Measurements from ENCODE around the gene INPP5J. TPM values are rescaled to one million over a fixed set of nuclear protein-coding genes. Genes with fewer than 3 reads are reported as not detected.
"Not testable (repeated sequence)": the region's sequence is repeated elsewhere in the genome, so short reads cannot be mapped to it uniquely, and the experiment has no call there.

Gene INPP5J, protein sequence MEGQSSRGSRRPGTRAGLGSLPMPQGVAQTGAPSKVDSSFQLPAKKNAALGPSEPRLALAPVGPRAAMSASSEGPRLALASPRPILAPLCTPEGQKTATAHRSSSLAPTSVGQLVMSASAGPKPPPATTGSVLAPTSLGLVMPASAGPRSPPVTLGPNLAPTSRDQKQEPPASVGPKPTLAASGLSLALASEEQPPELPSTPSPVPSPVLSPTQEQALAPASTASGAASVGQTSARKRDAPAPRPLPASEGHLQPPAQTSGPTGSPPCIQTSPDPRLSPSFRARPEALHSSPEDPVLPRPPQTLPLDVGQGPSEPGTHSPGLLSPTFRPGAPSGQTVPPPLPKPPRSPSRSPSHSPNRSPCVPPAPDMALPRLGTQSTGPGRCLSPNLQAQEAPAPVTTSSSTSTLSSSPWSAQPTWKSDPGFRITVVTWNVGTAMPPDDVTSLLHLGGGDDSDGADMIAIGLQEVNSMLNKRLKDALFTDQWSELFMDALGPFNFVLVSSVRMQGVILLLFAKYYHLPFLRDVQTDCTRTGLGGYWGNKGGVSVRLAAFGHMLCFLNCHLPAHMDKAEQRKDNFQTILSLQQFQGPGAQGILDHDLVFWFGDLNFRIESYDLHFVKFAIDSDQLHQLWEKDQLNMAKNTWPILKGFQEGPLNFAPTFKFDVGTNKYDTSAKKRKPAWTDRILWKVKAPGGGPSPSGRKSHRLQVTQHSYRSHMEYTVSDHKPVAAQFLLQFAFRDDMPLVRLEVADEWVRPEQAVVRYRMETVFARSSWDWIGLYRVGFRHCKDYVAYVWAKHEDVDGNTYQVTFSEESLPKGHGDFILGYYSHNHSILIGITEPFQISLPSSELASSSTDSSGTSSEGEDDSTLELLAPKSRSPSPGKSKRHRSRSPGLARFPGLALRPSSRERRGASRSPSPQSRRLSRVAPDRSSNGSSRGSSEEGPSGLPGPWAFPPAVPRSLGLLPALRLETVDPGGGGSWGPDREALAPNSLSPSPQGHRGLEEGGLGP
- total RNA-seq = under 1 TPM in 2 of 3 donors, not detected in 1; 0.16 to 0.21 TPM

DNA sequence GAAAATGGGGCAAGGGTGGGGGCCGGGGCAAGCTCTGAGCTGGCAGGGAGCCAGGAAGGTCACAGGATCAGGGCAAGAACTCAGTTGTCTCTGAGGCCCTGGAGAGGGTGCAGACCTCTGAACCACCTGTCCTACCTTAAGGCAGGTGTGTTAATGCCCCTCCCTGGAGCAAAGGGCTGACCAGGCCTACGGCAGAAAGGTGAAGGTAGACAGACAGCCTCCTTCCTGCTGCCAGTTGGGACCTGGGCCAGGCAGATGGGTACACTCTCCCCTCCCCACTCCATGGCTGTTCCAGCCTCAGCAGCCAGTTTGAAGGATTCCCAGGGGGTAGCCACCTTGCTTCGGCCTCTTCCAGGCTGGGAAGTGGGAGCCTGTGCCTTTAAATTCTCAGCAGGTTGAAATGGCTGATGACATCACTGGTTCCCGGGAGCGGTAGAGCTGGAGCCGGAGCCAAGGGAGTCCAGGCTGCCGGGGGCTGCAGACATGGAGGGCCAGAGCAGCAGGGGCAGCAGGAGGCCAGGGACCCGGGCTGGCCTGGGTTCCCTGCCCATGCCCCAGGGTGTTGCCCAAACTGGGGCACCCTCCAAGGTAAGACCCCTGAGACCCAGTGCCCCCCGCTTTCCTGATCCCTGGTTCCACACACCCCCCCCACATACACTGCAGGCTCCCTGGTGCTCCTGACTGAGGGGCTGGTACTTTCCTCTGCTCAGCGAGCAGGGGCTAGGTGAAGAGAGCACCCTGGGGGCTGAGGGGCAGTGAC lies at the start of gene INPP5J:
Gene INPP5J (plus strand): TSS at position 435 of the 760 bp plus-strand sequence. CDS start 49 bp downstream, at position 484.
- no peak for ATAC-seq
- no peaks in the 10 kb centered on the region for H3K9me3 Mint-ChIP-seq

DNA sequence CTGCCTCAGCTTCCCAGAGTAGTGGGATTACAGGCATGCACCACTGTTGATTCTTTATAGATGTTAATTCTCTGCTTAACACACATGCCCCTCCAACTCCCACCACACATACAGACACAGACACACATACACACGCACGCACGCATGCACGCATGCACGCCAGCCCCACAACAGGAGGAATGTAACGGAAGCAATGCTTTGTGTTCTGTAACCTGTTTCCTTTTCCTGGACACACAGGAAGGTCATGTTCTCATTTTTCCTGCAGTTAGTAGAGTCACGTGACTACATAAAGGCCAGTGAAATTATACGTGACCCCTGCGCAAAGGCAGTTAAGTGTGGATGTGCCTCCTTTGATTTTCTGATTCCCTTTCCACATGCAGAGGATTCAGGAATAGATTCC lies 49.6 kb upstream of the INPP5J start:
- not testable (repeated sequence) for H3K9me3 Mint-ChIP-seq

More for the DNA sequence above, at the start of gene INPP5J:
- no peaks in the 10 kb centered on the region for H3K36me3 Mint-ChIP-seq (ENCODE audit: insufficient read depth)
- H3K4me3 Mint-ChIP-seq = no peak within 1 kb of the TSS
- H3K27me3 Mint-ChIP-seq (ENCODE audit: low read depth) = no peaks in the 10 kb centered on the region
- H3K4me1 Mint-ChIP-seq (ENCODE audit: low read depth) = no peaks in the 10 kb centered on the region
- DNase-seq = no peak

DNA sequence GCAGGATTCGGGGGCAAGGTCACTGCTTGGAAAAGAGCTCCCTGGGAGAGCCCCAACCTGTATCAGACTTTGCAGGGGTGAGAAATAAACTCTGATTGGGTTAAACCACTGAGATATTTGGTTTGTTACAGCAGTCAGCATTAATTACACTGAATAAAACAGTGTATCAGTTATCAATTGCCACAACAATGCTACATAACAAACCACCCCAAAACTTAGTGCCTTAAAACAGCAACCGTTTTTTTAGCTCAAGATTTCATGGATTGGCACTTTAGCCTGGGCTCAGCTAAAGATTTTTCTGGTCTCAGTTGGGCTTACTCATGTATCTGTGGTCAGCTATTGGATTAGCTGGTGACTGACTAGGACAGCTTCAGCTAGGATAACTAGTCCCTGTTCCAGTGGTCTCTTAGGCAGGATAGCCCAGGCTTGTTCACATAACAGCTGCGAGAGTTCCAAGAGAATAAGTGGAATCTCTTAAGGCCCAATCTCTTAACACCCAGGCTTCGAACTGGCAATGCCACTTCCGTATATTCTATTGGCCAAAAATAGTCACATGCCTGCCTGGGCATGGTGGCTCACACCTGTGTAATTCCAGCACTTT lies 49.1 kb upstream of the INPP5J start:
- not testable (repeated sequence) for ATAC-seq; H3K27me3 Mint-ChIP-seq (ENCODE audit: low read depth)

More for the DNA sequence above, 49.6 kb upstream of the INPP5J start:
- H3K4me1 Mint-ChIP-seq (ENCODE audit: low read depth); H3K4me3 Mint-ChIP-seq; DNase-seq; H3K36me3 Mint-ChIP-seq (ENCODE audit: insufficient read depth); ATAC-seq; H3K27me3 Mint-ChIP-seq (ENCODE audit: low read depth): not testable (repeated sequence)

DNA sequence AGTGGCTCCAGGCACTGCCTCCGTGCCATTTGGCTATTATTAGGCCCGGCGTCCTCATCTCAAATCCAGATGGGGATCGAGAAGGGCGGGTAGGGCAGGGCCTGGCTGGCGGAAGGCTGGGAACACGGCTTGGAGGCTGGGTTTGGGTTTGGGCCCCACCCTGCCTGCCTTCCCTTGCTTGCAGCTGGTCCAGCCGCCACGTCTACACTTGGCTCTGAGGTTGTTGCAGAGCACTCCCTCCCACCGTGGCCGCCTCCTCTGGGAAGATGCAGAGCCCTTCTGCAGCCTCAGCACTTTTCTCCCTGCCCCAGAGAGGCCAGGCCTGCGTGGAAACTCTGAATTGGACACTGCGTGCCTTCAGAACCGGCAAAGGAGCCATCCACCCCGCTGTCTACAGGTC lies 46.8 kb upstream of the INPP5J start:
- Mint-ChIP-seq H3K36me3 (ENCODE audit: insufficient read depth) (no peaks in the 10 kb centered on the region), H3K27me3 (ENCODE audit: low read depth) (no peaks in the 10 kb centered on the region), H3K4me1 (ENCODE audit: low read depth) (peaks cover 5% of the 10 kb centered on the region), H3K4me3 (no peak overlapping the region), H3K9me3 (no peaks in the 10 kb centered on the region)
- ATAC-seq = no peak
- no peak for DNase-seq

More for the DNA sequence above, 49.1 kb upstream of the INPP5J start:
- H3K4me1 Mint-ChIP-seq (ENCODE audit: low read depth); H3K36me3 Mint-ChIP-seq (ENCODE audit: insufficient read depth); DNase-seq; H3K9me3 Mint-ChIP-seq; H3K4me3 Mint-ChIP-seq: not testable (repeated sequence)

DNA sequence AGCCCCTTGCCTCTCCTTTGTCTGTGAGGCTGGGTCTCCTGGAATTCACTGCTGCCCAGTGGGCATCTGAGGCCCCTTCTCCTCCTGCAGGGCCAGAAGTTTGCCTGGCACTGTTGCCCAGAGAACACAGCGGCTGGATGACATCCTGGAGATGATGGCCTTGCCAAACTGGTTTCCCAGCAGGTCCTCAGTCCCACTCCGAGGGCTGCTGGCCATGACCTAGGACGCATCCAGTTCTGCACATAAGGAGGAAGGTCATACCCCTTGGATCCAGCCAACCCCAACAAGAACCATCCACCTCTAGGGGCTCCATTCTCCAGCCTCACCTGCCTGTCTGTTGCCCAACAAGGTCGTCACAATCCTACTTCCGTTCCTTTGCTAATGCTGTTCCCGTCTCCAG lies 45.1 kb upstream of the INPP5J start:
- Mint-ChIP-seq H3K4me1 (ENCODE audit: low read depth) (peaks cover 21% of the 10 kb centered on the region), H3K4me3 (no peak overlapping the region), H3K36me3 (ENCODE audit: insufficient read depth) (no peaks in the 10 kb centered on the region), H3K9me3 (no peaks in the 10 kb centered on the region), H3K27me3 (ENCODE audit: low read depth) (no peaks in the 10 kb centered on the region)
- no peak for ATAC-seq
- no peak for DNase-seq

DNA sequence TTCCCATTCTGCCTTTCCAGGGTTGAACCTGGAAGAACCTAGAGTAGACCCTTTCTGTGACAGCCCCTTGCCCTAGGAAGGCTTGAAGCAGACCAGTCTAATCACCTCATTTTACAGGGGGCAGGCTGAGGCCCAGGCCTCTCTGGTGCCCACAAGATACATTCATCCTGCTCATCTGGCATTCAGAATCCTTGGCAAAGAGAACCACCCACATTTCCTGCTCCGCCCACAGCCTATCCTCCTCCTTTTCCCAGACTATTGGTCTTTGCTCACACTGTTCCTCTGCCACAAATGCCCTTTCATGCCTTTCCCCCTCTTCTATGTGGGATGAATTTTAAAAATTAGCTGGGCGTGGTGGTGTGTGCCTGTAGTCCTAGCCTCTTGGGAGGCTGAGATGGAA lies 44.4 kb upstream of the INPP5J start:
- not testable (repeated sequence) for DNase-seq; ATAC-seq; H3K36me3 Mint-ChIP-seq (ENCODE audit: insufficient read depth); H3K4me3 Mint-ChIP-seq; H3K9me3 Mint-ChIP-seq; H3K27me3 Mint-ChIP-seq (ENCODE audit: low read depth)
- H3K4me1 Mint-ChIP-seq (ENCODE audit: low read depth) = peaks cover 27% of the 10 kb centered on the region

DNA sequence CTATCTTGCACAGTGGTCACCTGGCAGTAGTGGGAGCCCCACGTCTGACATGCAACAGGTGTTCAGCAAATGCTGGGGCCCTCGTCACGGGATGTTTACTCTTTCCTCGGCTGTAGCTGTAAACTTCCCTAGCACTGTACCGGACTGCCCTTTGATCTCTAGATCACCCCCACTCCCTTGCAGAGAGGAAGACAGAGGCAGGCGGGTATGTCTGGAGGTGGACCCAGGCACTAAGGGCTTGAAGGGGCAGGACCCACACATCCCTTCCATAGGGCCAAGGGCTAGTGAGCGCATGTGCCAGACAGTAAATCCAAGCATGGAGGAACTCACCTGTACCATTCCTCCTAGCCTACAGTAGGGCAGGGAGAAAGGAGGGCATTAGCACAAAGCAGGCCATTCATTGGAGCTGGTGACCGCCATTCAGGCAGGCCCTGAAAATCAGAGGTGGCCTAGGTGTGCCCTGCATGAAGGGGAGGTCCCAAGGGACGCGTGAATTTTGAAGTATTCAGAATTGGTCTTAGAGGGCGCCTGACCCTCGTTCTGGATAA lies 43.6 kb upstream of the INPP5J start:
- ATAC-seq = no peak
- Mint-ChIP-seq H3K4me1 (ENCODE audit: low read depth) (peaks cover 34% of the 10 kb centered on the region), H3K9me3 (no peaks in the 10 kb centered on the region), H3K36me3 (ENCODE audit: insufficient read depth) (no peaks in the 10 kb centered on the region), H3K27me3 (ENCODE audit: low read depth) (no peaks in the 10 kb centered on the region), H3K4me3 (no peak overlapping the region)
- DNase-seq = no peak

DNA sequence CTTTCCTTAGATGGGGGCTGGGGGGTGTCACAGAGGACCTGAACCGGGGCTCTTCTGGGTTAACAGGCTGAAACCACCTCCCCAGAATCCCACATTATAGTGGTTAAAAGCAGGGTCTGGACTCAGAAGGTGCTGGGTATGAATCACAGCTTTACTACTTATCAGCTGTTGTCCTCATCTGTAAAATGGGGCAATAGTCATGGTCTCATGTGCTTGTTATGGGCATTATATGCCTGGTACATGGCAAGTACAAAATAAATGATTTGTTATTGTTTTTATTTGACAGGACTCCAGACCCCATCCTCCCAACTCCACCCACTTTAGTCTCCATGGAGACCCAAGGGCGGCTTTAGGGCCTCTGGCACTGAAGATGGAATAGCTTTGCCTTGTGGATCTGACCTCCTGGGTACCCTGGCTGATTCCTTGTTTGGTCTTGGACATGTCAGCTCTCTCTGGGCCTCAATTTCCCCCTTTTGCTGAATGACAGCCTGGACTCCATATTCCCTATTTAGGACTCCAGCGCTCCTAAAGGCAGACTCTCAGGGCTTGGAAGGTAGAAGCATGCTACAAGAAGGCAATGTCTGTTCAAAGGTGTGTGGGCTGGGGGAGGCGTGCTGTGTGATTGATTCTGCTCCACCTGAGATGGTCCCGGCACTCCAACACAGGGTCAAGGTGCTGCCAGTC lies 42.5 kb upstream of the INPP5J start:
- H3K9me3 Mint-ChIP-seq = no peaks in the 10 kb centered on the region
- ATAC-seq = no peak
- no peak for DNase-seq
- H3K27me3 Mint-ChIP-seq (ENCODE audit: low read depth) = no peaks in the 10 kb centered on the region
- H3K4me3 Mint-ChIP-seq = peak overlapping the region; percentile 83
- H3K4me1 Mint-ChIP-seq (ENCODE audit: low read depth) = peaks cover 38% of the 10 kb centered on the region
- H3K36me3 Mint-ChIP-seq (ENCODE audit: insufficient read depth) = no peaks in the 10 kb centered on the region

DNA sequence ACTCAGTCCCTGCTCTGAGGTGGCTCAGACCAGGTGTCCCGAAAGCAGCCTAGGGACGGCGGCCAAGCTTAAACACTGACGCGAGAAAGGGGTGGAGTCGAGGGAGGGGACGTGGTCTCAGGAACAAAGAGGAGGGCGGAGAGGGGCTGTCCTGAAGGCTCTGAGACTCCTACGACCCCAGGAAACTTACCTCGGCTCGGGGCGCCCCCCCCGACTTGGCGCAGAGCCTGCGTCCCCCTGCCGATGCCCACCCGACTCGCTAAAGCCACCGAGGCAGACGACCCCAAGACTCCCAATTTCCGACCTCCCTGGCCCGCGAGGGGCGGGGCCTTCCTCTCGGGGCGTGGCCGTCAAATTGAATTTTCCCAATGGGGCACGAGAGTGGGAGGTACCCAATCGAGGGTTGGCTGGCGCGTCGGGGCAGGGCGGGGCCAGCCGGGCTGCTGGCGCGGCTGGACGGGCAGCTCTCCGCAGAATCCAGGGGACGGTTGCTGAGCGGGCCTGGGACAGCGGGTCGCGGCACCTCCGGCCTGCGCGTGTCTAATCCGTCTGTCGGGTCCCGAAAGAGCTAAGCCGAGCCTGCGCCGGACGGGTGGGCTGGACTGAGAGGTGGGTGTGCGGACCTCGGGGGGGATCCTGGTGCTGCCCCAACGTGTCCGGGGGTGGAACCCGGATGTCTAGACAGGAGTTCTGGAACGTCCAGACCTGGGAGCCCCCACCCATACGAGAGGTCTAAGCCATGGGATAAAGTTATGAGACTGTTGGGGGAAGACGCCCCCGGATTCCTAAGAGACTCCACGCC lies 41.7 kb upstream of the INPP5J start, which contains the start of gene SMTN:
Gene SMTN (plus strand): TSS at position 471 of the 802 bp plus-strand sequence. CDS start 1,941 bp downstream, outside the sequence.
- DNase-seq (peak; percentile 83), ATAC-seq (peak; percentile 69 to 70)
- H3K4me1 Mint-ChIP-seq (ENCODE audit: low read depth) = peaks cover 38% of the 10 kb centered on the region
- H3K4me3 Mint-ChIP-seq = peak within 1 kb of the TSS; percentile 83
- no peaks in the 10 kb centered on the region for H3K9me3 Mint-ChIP-seq
- no peaks in the 10 kb centered on the region for H3K27me3 Mint-ChIP-seq (ENCODE audit: low read depth)
- H3K36me3 Mint-ChIP-seq (ENCODE audit: insufficient read depth) = no peaks in the 10 kb centered on the region

DNA sequence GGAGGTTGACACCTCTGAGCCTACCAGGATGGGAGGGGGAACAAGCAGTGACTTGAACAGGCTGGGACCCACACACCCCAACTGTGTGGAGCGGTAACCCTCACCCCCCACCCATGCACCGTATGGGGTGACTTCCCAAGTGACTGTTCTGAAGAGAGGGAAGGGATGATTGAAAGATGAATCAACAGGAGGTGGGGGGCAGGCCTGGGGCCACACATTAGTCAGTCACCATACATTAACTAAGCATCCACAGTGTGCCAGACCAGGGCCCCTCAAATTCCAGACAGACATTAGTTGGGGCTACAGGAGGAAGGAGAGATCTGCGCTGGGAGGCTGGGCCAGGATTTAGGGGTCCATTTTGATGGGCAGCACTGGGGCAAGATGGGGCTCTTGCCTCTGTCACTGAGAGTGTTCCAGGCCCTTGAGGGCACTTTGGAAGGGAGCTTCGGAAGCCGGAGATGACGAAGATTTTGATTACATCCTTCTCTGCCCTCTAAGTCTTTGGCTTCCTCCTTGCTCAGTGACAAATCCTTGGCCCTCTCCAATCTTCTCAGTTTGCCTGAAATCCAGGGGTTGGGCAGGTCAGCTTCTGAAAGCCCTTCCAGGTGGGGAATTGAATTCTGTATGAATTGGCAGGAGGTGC lies 40.7 kb upstream of the INPP5J start:
- DNase-seq (no peak), ATAC-seq (no peak)
- H3K27me3 Mint-ChIP-seq (ENCODE audit: low read depth) = no peaks in the 10 kb centered on the region
- H3K4me1 Mint-ChIP-seq (ENCODE audit: low read depth) = peaks cover 38% of the 10 kb centered on the region
- peak overlapping the region; percentile 83 for H3K4me3 Mint-ChIP-seq
- H3K9me3 Mint-ChIP-seq = no peaks in the 10 kb centered on the region
- no peaks in the 10 kb centered on the region for H3K36me3 Mint-ChIP-seq (ENCODE audit: insufficient read depth)

DNA sequence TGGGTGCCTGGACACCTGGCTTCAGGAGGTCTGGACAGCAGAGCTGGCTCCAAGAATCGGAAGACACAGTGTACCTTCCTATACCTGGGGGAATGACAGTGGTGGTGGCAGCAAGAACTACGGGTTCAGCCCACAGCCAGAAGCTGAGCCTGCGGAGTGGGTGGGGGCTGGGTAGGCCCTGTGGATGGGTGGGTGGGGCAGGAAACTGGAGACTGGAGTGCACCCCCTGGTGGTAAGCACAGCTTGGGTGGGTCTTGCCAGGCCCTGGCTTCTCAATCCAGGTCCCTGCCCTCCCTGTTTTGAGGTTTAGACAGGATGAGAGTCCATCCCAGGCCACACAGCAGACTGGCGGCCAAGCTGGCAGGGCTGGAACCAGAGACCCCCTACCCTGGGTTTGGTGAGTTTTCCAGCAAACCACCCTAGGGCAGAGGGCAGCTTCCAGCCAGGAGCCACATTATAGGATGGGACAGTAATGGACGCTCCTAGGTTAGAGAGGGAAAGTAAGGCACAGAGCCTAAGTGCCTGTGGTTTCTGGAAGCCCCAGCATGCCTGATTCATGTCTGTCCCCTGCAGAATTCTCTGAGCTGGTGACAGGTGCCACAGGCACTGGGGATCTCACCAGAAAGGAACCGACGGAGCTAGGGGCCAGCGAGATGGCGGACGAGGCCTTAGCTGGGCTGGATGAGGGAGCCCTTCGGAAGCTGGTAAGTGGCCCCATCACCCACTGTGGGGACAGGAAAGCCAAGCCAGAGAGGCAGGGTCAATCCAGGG lies 40.0 kb upstream of the INPP5J start:
- Mint-ChIP-seq H3K27me3 (ENCODE audit: low read depth) (no peaks in the 10 kb centered on the region), H3K4me3 (peak overlapping the region; percentile 83), H3K4me1 (ENCODE audit: low read depth) (peaks cover 38% of the 10 kb centered on the region), H3K9me3 (no peaks in the 10 kb centered on the region), H3K36me3 (ENCODE audit: insufficient read depth) (no peaks in the 10 kb centered on the region)
- no peak for ATAC-seq
- peak; percentile 57 for DNase-seq

Measured in activated T-cell treated with anti-CD3 and anti-CD28 coated beads, Interleukin-2, amount 50 U/mL, for 4 hours (primary cell).